Measurements from ENCODE around the gene SRSF11.

The SRSF11 gene

DNA sequence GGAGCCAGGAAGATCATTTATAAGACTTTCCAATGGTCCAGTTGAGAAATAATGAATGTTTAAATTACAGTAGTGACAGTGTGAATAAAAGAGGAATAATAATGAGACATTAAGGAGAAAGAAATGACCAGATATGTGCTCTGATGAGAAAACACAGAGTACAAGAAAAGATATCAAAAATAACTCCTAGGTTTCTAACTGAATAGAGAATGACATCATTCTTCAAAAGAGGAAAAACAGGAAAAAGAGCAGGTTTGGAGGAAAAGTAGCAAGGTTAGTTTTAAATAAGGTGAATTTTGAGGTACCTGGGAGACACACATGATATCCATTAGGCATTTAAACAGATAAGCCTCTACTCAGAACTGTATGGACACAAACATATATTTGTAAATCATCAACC is 78.3 kb downstream of the SRSF11 start:
- H3K9me3 ChIP-seq (ENCODE audit: control insufficient read depth in 2 of 2, low read length in 2 of 2): no peaks in the 10 kb centered on the region
- H3K4me1 ChIP-seq (ENCODE audit: control insufficient read depth, insufficient read depth, low read length): no peaks in the 10 kb centered on the region
- H3K27ac ChIP-seq (ENCODE audit: low read length): no peak overlapping the region
- H3K27me3 ChIP-seq (ENCODE audit: control insufficient read depth in 1 of 2, insufficient read depth in 2 of 2, low read length in 2 of 2): no peaks in the 10 kb centered on the region
- H3K9ac ChIP-seq (ENCODE audit: low read length in 2 of 2): no peak overlapping the region
- H3K4me3 ChIP-seq (ENCODE audit: low read length in 2 of 2): no peak overlapping the region
- peaks cover 3 to 19% of the 10 kb centered on the region in 2 donors for H3K36me3 ChIP-seq (ENCODE audit: control insufficient read depth in 2 of 2, insufficient read depth in 2 of 2, low read length in 2 of 2)

All from stomach smooth muscle (tissue), 2 donors.